GM12892 (cell line): ENCODE results near the gene RPAIN.

Source experiments
- POLR2A ChIP-seq: IDR thresholded peaks from 2 replicates; pipeline ENCODE4 v1.6.1; 2011; ENCODE audit warnings: low read depth, low read length, control low read depth
- TAF1 ChIP-seq: IDR thresholded peaks from 2 replicates; pipeline ENCODE4 v1.6.1; 2011; ENCODE audit warnings: low read depth, mild to moderate bottlenecking, control low read depth, low read length, borderline replicate concordance

DNA sequence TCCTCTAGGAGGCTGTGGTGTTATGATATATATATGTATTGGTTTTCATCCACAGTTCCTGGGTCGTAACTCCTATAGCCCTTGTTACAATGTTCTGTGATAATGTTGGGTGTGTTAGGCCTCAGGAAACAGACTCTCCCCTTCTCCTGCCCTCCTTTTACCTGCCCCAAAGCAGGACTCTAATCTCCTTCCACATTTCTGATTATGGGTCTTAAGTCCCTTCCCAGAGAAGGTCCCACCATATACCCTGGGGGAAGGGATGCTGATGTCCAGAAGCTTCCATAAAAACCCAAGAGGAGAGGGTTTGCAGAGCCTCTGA lies 19.4 kb downstream of the RPAIN start:
- no peak for TF ChIP-seq POLR2A
- TF ChIP-seq TAF1, result no peak
